Lung microvascular endothelial cell (primary cell): ENCODE measurements around the gene OXNAD1. TPM values are rescaled to one million over a fixed set of nuclear protein-coding genes. Genes with fewer than 3 reads are reported as not detected.
"Not testable (repeated sequence)": the region's sequence is repeated elsewhere in the genome, so short reads cannot be mapped to it uniquely, and the experiment has no call there.

Experiments used
- DNase-seq, 2 donors: peaks; one replicate each; pipeline versions ENCODE4 v3.0.0 to v3.0.0-alpha.2; 2010; ENCODE audit warnings: low read depth in 2 of 2
- total RNA-seq: library from RNA; depleted of rRNA; stranded (reverse); fragments of >200 nt; gene quantifications from 2 replicates; pipeline ENCODE4 v1.2.1, GENCODE V29; 2014

The OXNAD1 gene
- total RNA-seq, 1 donor from 2014 or later: 16.3 TPM

DNA sequence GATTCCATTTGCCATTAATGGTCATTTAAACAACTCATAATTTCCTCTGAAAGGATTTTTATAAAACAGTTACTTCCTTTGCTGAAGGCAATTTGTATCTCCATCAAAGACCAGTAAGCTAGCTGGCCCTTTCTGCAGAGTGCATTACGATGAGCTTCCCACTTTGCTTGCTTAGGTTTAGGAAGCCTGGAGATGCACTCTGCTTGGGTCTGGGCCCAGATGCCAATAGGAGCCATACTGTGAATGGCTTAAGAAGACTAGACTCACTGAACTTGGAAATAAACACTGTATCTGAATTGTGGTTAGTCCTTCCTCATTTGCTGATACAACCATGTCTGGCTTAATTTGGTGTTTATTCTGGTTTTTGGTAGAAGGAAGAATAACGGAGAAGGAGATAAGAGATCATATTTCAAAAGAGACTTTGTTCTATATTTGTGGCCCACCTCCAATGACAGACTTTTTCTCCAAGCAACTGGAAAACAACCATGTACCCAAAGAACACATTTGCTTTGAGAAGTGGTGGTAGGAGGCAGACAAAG is 38.1 kb downstream of the OXNAD1 start:
- DNase-seq: no peak

DNA sequence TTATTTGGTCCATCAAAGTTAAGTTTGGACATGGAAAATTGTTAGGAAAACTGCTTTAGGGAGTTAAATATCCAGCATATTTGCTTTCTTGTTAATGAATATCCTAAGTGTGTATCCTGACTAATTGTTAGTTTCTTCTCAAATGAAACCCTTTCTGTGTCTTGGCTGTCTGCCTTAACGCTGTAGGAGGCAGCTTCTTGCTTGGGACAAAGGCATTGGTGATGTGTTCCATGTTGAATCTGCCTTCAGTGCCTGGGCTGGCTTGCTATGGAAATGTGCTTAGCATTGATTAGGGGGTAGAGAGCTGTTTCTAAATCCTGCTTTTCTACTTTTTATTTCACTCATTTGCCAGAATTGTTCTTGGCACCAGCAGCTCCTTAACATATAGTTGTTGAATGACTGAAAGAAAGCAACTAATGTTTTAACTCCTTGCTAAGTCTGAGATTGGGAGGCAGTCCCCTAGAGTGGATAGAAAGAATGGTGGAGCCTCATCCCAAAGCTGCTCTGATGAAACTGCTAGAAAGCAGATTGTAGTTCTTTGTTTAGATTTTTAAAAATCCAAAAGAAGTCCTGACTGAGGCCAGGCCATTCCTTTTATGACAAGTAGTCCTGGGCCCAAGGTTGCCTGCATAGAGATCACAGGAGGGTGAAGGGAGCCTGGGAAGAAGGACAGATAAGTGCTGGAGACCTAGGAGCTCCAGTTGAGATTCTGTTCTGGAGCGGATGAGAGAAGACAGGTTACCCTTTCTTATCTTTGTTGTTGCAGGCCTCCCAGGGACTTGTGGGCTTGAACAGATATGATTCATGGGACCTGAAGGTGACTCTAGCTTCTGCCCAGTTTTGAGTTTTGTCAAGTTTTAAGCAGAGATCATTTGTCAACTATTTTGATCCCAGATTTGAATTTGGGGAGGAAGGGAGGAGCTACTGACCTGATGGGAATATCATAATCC is 39.3 kb downstream of the OXNAD1 start:
- no peak for DNase-seq

DNA sequence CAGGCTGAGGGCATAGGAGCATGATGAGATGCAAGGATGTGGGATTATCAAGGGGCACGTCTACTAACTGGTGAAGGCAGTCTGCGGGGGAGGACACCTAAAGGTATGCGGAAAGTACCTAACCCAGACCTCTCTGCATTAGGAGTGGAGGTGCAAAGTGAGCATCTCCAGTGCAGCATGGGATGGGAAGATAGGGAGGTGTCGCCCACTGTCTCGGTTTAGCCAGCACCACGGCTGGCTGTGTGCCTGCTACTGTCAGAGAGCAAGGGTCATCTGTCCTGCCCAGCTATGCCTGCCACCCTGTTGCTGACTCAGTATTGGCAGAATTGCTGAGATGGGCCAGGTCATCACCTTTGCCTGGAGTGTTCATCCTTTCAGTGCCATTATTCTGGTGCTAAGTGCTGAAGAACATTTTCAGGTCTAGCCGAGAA is 40.1 kb downstream of the OXNAD1 start:
- no peak for DNase-seq

DNA sequence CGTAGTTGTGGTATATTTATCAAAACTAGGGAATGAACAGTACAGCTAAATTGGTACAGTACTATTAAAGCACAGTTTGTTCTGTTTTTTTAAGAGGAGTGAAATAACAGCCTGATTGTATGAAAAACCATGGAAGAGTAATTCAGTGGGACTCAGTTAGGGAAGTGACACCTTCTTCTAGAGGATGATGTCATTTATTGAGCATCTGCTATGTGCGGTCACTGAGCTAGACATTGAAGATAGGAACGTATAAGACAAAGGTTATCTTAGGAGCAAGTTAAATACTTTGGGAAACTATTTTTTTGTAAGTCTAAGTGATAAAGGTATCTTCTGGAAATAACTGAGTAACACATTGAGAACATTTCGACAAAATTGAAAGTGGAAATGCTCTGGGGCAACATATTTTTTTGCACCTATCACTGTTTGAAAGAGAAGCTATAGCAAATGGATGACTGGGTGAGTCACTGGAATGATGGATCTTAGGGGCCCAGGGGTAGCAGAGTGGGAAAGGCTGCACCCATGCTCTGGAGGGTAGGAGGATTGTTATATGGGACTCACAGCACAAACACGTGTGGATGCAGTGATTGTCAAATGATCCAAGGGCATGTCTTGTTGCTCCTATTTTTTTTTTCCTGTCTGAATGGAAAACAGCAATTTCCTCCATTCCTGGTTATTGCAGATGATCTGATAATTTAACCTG is 43.0 kb downstream of the OXNAD1 start:
- DNase-seq: no peak

DNA sequence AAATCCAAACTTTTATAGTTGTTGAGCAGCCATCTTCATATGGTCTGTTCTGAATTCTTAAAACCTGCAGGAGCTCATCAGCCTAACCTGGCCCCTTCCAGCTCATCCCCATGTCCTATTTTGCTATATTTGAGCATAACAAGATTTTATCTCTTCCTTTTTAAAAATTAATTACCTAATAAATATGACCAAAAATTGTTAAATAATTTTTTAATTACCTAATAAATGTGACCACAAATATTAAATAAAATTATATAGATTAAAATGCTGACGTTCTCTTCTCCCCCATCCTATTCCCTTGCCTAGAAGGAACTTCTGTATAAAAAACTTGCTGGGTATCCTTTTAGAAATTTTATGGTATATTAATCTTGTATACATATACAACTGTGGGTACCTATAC is 43.7 kb downstream of the OXNAD1 start:
- no peak for DNase-seq

DNA sequence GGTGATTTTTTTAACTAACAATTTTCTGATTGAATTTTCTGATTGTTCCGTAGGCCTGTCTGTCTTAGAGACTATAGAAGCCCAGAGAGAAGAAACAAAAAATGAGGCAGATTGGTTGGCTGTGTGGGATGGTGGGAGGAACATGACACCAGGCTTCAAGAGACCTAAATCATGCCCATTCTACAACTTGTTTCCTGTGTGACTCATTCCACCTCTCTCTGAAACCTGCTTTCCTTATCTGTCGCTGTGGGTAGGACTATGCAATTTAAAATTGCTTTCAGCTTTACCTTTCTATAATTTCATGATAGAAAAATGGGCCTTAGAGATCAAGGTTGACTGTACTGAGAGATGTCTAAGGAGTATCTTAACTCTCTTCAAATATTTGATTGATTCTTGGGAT is 44.5 kb downstream of the OXNAD1 start:
- DNase-seq: peak; percentile 52 to 59

DNA sequence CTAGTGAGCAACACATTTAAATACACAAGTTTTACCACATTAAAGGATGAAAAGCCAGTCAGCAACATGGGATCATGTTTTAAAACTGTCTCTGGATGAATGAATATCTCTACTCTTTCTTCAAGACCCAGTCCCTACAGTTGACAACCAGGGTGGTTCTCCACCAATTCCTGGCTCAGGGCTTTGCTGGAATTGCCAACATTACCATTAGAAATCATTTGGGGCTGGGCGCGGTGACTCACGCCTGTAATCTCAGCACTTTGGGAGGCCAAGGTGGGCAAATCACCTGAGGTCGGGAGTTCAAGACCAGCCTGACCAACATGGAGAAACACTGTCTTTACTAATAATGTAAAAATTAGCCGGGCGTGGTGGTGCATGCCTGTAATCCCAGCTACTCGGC is 45.5 kb downstream of the OXNAD1 start:
- not testable (repeated sequence) for DNase-seq

DNA sequence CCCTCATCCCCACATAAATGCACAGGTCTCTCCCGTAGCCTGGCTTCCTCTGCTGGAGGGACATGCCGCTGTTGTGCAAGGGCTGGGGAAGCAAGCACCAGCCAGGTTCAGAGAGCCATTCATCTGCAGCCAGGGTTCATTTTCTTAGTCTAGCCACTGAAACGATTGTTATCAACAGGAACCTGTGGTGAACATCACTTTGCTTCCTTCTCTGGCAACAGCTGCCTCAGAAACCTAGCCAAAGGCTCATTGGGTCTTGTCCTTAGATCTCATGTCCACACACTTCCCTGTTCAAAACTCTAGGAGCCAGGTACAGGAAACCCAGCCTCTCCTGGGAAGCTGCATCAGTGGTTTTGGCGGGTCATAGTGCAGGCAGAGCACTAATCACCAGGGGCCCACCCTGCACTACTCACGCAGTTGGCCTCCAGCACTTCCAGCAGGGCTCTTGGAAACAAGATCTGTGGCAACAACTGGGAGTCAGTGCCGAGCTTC is 47.0 kb downstream of the OXNAD1 start:
- DNase-seq: peak; percentile 62 to 65

DNA sequence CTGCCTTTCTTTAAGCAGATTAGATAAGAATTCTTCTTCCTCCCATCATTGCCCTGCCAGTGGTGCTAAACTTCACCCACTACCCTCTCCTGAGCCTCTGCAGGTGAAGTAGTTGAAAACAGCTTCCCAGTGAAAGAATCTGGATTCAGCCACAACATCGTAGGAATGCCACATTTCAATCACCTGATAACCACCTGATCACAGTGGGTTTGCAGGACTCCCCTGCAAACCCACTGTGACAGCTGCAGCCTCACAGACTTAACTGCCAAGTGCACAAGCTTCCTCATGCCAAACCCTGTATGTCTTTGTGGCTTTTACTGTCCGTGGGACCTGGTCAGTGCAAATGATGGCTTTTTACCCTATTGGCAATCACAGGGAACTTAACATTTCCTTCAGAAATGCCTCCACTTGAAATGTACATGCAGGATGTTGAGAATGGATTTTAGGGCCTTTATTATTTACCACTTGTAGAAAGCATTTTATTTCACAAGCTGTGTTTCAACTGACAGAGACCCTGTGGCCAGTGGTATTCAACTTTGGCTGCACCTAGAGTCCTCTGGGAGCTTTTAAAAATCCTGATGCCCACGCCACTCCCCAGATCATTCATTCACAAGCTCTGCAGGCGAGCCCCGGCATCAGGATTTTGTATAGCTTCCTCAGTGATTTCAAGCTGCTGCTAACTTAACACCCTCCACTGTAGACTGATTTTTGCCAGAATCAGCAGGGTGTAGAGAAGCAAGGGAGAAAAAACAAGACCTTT is 49.1 kb downstream of the OXNAD1 start:
- no peak for DNase-seq

DNA sequence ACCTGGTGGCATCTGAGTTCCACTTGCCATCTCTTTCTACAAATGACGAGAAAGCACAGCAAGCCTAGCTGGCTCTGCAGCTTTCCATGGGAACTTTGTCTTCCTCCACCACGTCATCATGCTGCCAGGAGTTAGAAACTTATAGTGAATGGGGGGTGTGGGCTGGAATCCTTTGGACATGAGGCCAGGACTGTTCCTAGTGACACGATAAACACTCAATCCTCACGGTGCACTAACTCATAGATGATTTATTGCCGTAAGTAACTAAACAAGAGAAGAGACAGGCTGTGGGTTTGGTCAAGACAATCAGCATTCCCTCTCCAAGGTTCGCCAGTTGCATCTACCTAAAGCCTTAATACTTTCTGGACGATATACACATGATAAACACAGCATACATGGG is 50.6 kb downstream of the OXNAD1 start:
- no peak for DNase-seq

DNA sequence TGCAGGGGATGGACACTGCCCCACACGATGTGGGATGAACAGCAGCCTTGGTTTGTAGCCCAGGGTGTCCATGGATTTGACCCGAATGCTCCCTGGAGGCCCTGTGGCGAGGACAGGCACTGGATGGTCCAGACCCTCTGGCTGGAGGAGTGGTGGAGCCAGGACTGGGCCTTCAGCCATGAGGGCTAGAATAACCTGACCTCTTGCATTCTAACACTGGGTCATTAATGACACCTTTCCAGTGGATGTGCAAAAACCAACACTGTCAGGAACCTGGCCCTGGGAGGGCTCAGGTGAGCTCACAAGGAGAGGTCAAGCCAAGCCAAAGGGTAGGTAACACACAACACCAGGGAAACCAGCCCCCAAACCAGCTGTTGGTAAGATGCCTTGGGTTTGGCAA is 51.4 kb downstream of the OXNAD1 start:
- no peak for DNase-seq

DNA sequence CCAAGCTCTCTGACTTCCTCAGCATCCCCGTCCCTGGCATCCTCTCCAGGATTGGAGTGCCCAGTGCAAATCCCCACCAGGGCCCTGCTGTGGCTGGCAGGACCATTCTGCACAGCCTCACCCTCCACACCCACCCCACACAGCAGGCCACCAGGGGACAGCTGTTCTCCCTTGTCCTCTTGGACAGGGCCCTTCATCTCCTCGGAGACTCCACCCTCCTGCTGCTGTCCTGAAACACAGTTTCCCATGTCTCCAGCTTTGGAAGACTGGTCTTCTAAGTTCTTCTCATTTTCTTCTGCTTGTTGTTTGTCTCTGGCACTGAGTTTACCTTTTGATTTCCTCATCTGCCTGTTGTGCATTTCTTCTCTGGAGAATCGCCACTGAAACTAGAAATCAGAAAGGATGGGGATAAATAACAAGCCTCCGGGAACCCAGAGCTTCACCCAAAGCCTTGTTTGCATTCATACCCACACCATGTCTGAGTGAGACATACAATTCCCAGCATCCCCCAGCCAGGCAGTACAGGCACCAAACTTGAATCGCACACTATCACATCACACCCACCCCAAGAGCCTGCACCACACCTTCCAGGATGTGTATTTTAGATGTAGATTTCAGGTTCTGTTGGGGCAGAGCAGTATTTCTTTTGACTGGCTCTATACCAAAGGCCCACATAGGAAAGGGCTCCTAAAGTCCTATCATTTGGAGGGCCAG is 52.0 kb downstream of the OXNAD1 start:
- DNase-seq: no peak

DNA sequence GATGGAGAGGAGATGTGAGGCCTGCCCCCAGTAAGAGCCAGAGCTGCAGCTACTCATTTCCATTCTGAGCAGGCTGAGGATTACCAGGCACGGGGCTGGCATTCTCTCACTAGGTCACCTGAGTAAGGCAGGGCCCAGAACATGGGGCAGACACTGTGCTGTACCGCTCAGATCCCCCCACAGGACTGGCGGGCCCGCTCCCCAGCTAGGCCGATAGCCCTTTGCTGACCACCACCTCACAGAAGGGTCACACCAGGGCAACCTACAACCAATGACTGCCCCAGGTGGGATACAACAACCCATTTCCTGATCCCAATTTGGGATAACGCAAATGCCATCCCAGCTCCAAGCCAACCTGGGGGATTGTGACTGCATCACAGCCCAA is 52.5 kb downstream of the OXNAD1 start:
- no peak for DNase-seq

DNA sequence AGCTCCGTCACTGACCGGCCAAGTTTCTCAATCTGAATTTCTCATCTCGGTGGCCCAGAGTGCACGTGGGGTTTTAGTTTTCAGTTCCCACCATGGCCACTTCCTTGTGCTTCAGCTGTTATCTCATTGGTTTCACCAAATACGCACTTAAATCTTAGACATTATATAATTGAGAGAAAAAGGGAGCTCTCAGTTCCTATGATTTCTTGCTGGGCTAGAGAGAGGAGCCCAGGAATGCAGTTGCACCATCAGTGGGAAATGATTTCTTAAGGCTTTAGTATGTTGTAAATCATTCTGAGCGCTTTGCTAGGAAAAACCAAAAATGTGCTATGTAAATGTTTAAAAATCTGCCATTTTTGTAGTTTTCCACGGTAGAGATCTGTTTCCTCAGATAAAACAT is 53.2 kb downstream of the OXNAD1 start:
- DNase-seq: no peak

DNA sequence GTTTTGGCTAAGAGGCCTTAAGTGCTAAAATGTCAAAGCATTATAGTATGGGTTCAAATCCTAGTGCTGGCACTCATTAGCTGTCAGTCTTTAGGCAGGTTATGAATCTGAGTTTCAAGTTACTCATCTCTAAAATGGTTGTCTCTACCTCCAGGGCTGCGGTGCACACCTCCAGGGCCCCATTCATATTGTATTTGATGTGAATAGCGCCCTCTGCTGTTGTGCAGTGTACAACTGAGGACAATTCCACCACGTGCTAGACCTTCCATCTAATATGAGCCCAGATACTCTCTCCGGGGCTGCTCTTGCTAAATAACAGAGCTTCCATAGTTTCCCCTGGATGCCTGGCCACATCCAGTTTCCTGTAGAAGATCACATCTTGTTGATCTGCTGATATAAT is 54.3 kb downstream of the OXNAD1 start:
- DNase-seq: peak; percentile 35 to 65

DNA sequence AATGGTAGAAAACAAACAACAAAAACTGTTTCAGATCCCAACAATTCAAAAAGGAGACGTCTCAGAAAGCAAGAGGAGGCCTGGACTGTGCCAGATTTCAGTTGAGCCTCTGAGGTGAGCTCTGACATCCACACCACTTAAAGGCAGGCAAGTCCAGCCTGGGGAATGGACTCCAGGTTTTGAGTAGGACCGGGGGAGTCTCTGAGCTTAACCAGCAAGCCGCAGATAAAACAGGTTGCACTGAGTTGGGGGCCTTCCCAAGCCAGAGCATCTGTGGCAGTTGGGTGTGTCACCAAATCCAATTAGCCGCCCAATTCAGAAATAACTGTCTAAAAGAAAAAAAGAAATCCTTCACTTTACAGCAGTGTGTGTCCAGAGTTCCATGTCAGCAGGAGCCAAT is 54.7 kb downstream of the OXNAD1 start:
- no peak for DNase-seq

DNA sequence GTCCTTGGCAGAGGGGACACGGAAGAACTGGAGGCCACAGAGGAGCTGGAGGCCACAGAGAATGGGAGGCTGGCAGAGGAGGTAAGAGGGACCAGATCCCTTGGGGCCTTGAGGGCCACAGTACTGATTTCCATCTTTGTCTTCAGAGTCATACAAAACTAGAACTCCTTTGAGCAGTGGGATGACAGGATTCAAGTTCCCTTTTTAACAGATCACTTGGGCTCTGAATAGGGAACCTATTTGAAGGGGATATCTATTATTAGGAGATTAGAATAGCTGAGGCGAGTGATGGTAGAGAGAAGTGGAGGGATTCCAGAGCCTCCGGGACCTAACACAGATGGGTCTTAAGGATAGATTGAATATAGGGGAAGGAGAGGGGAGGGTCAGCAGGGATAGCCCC is 55.7 kb downstream of the OXNAD1 start:
- no peak for DNase-seq

DNA sequence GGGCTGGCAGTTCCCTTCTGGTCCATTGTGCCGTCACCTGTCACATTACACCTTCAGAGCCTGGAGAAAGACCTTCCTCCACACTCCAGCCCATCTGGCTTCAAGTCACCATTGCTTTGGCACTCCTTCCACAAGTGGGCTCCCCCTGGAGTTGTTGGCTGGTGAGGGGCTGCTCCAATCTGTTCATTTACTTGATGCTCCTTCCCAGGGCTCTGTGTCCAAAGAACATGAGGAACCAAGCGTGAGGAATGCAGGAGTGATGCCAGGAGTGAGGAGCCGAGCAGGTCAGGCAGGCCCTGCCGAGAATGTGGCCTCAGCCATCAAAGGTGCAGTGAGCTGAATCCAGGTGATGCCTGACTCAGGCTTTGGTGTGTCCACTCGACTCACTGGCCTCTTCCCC is 57.2 kb downstream of the OXNAD1 start:
- DNase-seq: no peak

DNA sequence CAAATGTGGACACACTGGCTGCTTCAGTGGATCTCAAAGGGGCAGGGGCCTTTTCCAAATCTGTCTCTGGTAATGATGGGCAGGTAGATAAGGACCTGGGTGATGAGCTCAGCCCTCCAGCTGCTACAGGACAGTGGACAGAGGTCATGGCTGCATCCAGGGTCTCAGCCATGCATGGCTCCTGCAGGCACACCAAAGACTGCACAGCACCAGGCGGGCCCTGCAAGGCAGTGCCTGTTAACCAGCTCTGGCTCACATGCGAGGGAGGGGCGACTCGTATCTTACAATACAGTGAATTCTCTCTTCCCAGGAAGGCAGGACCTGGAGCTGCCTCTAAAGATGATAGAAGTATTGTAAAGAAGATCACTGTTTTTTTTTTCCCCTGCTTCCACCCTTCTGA is 58.7 kb downstream of the OXNAD1 start:
- DNase-seq: no peak

DNA sequence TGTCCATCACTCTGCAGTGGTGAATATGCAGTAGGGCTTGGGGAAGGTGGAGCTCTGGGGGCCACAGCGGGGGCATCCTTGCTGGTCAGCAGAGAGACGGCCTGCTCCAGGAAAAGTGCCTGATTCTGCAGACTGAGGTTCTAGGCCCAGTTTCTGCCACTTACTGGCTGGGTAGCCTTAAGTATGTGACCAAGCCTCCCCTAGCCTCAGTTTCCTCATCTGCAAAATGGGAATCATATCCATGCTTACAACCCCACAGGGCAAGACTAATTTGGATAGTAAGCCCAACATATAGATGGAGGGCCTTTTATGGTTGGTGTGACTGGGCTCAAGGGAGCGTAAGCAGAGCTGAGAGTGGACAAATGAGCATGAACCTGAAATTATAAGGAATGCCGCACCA is 60.8 kb downstream of the OXNAD1 start:
- DNase-seq: no peak

DNA sequence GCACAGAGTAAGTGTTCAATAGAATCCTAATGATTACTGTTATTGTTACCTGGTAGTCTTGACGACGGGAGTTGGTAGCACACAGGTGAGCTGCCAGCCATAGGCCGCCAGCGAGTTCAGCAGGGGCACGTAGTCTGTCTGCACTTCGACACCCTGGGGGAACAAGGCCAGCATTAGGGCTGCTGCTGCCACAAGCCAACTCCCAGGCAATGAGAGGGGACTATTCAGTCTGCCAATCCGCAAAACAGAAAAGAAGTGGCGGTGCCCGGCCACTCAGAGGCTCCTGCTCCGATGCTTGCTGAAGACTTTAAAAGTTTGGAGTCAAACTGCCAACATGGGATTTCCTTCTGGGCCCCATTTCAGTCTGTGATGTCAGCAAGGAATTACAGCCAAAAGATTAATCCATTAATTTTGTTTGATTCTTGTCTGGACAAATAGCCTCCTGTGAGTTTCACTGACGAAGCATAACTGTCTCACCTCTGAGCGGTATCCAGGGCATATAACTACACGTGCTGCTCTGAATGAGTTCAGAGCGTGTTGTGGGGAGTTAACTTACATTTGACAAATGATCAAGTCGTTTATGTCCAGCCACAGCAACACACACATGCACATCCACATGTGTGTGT is 61.8 kb downstream of the OXNAD1 start:
- DNase-seq: no peak
